Measurements from ENCODE around the gene SMARCA4. TPM values are rescaled to one million over a fixed set of nuclear protein-coding genes. Genes with fewer than 3 reads are reported as not detected.

Gene SMARCA4
- total and polyA plus RNA-seq, 12 donors: 46.3 to 124 (median 64.9) TPM

GRCh38 chr19:11023016-11023415, 62.2 kb downstream of the SMARCA4 start:
- Histone ChIP-seq H3K36me3 (replicated peaks in 1 of 2) (peaks cover 0 to 91% of the 10 kb centered on the region in 2 donors), H3K27me3 (no peaks in the 10 kb centered on the region), H3K9me3 (replicated peaks in 1 of 3) (no peaks in the 10 kb centered on the region), H3K4me3 (no peak overlapping the region), H3K27ac (peak overlapping the region in 1 of 5 donors; percentile 87), H3K4me1 (replicated peaks in 1 of 2) (peaks cover 9 to 19% of the 10 kb centered on the region in 2 donors)
- intact Hi-C loops (cut with DNase I): loop anchor here (5.0 kb wide), 2 partner anchors 81 to 86 kb away; no protein-coding TSS in a partner anchor
- no peak for TF ChIP-seq POLR2A (IDR thresholded peaks at IDR 0.05)
- TF ChIP-seq CTCF (IDR thresholded peaks at IDR 0.05): no peak
- DNase-seq: no peak
- 87 to 96% (median 94%) methylated on average over 5 to 11 of the region's 11 CpGs for WGBS, 4 donors

- H3K27ac ChIP-seq: peak overlapping the region; percentile 68 to 87 (median 80)
- intact Hi-C loops (cut with DNase I): loop anchor here (5.0 kb wide), 2 partner anchors 81 to 86 kb away; no protein-coding TSS in a partner anchor
These were observed 62.9 kb downstream of the SMARCA4 start for GRCh38 chr19:11023710-11024109.

GRCh38 chr19:11024259-11024658, 63.4 kb downstream of the SMARCA4 start:
- 46 to 83% (median 58%) methylated on average over 1 to 13 of the region's 13 CpGs for WGBS, 4 donors
- peak overlapping the region; percentile 68 to 87 (median 80) for H3K27ac ChIP-seq
- H3K9me3 ChIP-seq (replicated peaks in 1 of 3): no peaks in the 10 kb centered on the region
- TF ChIP-seq CTCF (IDR thresholded peaks at IDR 0.05) (peak in 2 of 6 experiments; percentile 12 to 20), POLR2A (IDR thresholded peaks at IDR 0.05) (no peak)
- DNase-seq: peak; percentile 80 to 97 (median 91)
- peaks cover 0 to 92% of the 10 kb centered on the region in 2 donors for H3K36me3 ChIP-seq (replicated peaks in 1 of 2)
- H3K4me1 ChIP-seq (replicated peaks in 1 of 2): peaks cover 9 to 19% of the 10 kb centered on the region in 2 donors
- H3K27me3 ChIP-seq: no peaks in the 10 kb centered on the region
- no peak overlapping the region for H3K4me3 ChIP-seq
- intact Hi-C loops (cut with DNase I): loop anchor here (5.0 kb wide), 2 partner anchors 82 to 87 kb away; no protein-coding TSS in a partner anchor

More at GRCh38 chr19:11023710-11024109, 62.9 kb downstream of the SMARCA4 start:
- Histone ChIP-seq H3K4me3 (no peak overlapping the region), H3K36me3 (replicated peaks in 1 of 2) (peaks cover 0 to 92% of the 10 kb centered on the region in 2 donors), H3K9me3 (replicated peaks in 1 of 3) (no peaks in the 10 kb centered on the region), H3K4me1 (replicated peaks in 1 of 2) (peaks cover 9 to 19% of the 10 kb centered on the region in 2 donors), H3K27me3 (no peaks in the 10 kb centered on the region)
- no peak for DNase-seq
- WGBS, 4 donors: 87 to 100% (median 89%) methylated on average over 2 to 7 of the region's 7 CpGs
- TF ChIP-seq CTCF (IDR thresholded peaks at IDR 0.05) (no peak), POLR2A (IDR thresholded peaks at IDR 0.05) (no peak)

- Histone ChIP-seq H3K4me1 (replicated peaks in 1 of 2) (peaks cover 9 to 19% of the 10 kb centered on the region in 2 donors), H3K9me3 (replicated peaks in 1 of 3) (no peaks in the 10 kb centered on the region), H3K36me3 (replicated peaks in 1 of 2) (peaks cover 0 to 89% of the 10 kb centered on the region in 2 donors), H3K27me3 (no peaks in the 10 kb centered on the region), H3K4me3 (no peak overlapping the region), H3K27ac (peak overlapping the region in 4 of 5 donors; percentile 73 to 87 (median 80))
- WGBS, 4 donors: 73 to 93% (median 81%) methylated on average over 5 to 6 of the region's 6 CpGs
- TF ChIP-seq POLR2A (IDR thresholded peaks at IDR 0.05): no peak
- TF ChIP-seq CTCF (IDR thresholded peaks at IDR 0.05): no peak
- intact Hi-C loops (cut with DNase I): no loop called here
- no peak for DNase-seq
These were observed 64.2 kb downstream of the SMARCA4 start for GRCh38 chr19:11025006-11025405.
